ENCODE data around the gene HAPSTR1. TPM values are rescaled to one million over a fixed set of nuclear protein-coding genes. Genes with fewer than 3 reads are reported as not detected.
"Not testable (repeated sequence)": the region's sequence is repeated elsewhere in the genome, so short reads cannot be mapped to it uniquely, and the experiment has no call there.

HAPSTR1 gene
- total RNA-seq, 1 experiment from 2014 or later = 88.9 TPM

DNA sequence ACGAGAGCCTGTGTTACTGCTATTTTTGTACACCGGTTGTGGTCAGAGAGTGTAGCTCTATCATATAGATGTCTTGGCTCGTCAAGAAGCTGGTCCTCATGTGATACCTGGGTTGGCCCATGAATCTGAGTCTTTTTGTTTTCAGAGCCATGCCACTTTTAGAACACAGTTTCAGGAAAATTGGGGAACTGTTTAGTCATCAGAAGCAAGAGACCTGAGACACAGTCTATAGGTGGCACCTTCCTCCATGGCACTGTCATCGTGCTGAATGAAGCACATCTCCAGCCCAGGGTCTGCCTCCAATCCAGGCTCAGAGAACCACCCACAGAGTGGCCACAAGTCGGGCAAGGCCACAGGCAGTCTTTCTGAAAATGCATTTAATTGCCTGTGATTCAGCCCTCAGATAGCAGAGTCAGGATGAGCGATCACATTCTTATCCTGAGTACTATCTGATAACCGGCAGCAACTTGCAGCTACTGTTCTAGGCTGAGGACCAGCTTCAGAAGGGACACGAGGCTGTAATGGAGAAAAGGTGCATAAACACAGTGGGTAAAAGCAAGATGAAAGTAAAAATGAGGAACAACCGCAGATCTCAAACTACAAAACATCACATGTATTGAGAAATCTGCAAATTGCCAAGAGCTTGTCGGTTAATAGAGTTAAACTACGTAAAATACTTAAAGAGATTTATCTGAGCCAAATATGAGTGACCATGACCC is 14.2 kb upstream of the HAPSTR1 start:
- ChIA-PET CTCF (interaction anchor here (0.5 to 1.1 kb wide), 5 partner anchors 9 to 22 kb away, joined by 3 to 4 read pairs (median 3); no protein-coding TSS in a partner anchor), POLR2A (interaction anchor here (1.2 to 6.2 kb wide), 7 partner anchors 9 to 126 kb away, joined by 3 to 63 read pairs (median 9); partner anchors contain the start of gene HAPSTR1)
- Mint-ChIP-seq H3K27me3 (ENCODE audit: insufficient read depth, unreplicated experiment) (no peaks in the 10 kb centered on the region), H3K4me1 (ENCODE audit: insufficient read depth, unreplicated experiment) (peaks cover 26% of the 10 kb centered on the region), H3K9me3 (ENCODE audit: unreplicated experiment) (peaks cover 5% of the 10 kb centered on the region), H3K36me3 (ENCODE audit: insufficient read depth, unreplicated experiment) (peaks cover 13% of the 10 kb centered on the region), H3K4me3 (ENCODE audit: unreplicated experiment) (no peak overlapping the region), H3K27ac (ENCODE audit: low read depth, unreplicated experiment) (peak overlapping the region; percentile 32)
- DNase-seq (ENCODE audit: unreplicated experiment) = no peak
- BruUV-seq (replicated peaks) = no TSS peak
- intact Hi-C loops (cut with micrococcal nuclease) = no loop called here
- TF ChIP-seq, protein P1, sequence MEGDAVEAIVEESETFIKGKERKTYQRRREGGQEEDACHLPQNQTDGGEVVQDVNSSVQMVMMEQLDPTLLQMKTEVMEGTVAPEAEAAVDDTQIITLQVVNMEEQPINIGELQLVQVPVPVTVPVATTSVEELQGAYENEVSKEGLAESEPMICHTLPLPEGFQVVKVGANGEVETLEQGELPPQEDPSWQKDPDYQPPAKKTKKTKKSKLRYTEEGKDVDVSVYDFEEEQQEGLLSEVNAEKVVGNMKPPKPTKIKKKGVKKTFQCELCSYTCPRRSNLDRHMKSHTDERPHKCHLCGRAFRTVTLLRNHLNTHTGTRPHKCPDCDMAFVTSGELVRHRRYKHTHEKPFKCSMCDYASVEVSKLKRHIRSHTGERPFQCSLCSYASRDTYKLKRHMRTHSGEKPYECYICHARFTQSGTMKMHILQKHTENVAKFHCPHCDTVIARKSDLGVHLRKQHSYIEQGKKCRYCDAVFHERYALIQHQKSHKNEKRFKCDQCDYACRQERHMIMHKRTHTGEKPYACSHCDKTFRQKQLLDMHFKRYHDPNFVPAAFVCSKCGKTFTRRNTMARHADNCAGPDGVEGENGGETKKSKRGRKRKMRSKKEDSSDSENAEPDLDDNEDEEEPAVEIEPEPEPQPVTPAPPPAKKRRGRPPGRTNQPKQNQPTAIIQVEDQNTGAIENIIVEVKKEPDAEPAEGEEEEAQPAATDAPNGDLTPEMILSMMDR (IDR thresholded peaks at IDR 0.05; ENCODE audit: unreplicated experiment) = no peak

DNA sequence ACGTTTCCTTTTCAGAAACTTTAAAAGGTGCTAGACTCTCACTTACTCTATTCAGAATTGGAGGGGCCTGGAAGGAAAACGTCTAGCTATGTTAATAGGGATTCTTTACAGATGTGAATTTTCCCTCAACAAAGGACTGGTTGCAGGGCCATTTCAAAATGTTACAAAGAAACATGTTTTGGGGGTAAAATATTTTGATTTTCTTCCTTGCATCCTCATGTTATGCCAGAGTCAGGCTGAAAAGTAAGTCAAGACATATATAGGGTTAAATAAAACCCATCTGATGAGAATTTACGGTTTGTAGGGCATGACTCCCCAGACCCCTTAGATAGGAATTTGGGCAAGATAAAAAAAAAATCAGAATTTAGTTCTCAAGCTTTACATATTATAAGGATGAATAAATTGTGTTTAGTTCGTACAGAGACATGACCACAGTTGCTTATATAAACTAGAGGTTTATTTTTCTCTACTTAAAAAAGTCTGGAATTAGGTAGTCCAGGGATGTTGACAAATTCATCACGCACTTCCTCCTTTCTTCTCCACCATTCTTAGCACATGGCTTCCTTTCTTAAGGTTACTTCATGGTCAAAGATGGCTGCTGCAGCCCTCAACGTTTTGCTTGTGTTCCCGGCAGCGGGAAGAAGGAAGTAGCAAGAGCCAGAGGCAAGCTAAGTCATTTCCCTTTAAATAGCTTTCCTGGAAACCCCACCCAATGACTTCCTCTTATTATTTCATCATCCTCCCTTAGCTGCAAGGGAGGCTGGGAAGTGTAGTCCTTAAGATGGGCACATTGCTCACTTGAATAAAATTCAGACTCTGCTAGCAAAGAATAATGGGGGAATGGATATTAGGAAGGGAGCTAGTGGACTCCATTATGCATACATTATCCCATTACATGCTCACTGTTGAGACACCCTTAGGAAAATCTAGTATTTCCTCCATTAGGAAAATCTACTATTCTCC is 12.7 kb upstream of the HAPSTR1 start:
- H3K27me3 Mint-ChIP-seq (ENCODE audit: insufficient read depth, unreplicated experiment); H3K9me3 Mint-ChIP-seq (ENCODE audit: unreplicated experiment); intact Hi-C loops (cut with micrococcal nuclease); H3K4me3 Mint-ChIP-seq (ENCODE audit: unreplicated experiment): not testable (repeated sequence)
- BruUV-seq (replicated peaks) = TSS peak; percentile 99
- POLR2A ChIA-PET = interaction anchor here (0.5 to 6.2 kb wide), 8 partner anchors 10 to 1885 kb away, joined by 3 to 63 read pairs (median 8); partner anchors contain the start of gene HAPSTR1
- peak; percentile 93 for DNase-seq (ENCODE audit: unreplicated experiment)
- H3K36me3 Mint-ChIP-seq (ENCODE audit: insufficient read depth, unreplicated experiment) = peaks cover 13% of the 10 kb centered on the region
- peaks cover 16% of the 10 kb centered on the region for H3K4me1 Mint-ChIP-seq (ENCODE audit: insufficient read depth, unreplicated experiment)
- H3K27ac Mint-ChIP-seq (ENCODE audit: low read depth, unreplicated experiment) = peak overlapping the region; percentile 46
- CTCF ChIA-PET = interaction anchor here (0.7 to 1.2 kb wide), 4 partner anchors 9 to 70 kb away, joined by 3 to 4 read pairs (median 3); no protein-coding TSS in a partner anchor

DNA sequence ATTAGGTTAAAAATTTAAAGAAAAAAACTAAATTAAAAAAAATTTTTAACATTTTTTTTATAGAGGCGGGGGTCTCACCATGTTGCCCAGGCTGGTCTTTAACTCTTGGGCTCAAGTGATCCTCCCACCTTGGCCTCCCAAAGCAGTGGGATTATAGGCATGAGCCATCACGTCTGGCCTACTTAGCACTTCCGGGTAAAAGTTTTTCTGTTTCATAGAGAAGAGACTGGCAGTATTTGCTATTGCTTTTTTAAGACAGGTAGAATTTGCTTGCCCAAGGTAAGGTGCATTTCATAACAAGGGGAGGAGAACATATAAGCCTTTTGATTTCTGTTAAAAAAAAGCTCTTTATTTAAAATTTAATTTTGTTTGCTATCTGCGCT is 12.0 kb upstream of the HAPSTR1 start:
- CTCF ChIA-PET = interaction anchor here (0.7 to 1.2 kb wide), 4 partner anchors 10 to 71 kb away, joined by 3 to 4 read pairs (median 3); no protein-coding TSS in a partner anchor
- intact Hi-C loops (cut with micrococcal nuclease) = no loop called here
- Mint-ChIP-seq H3K9me3 (ENCODE audit: unreplicated experiment) (peaks cover 5% of the 10 kb centered on the region), H3K27ac (ENCODE audit: low read depth, unreplicated experiment) (no peak overlapping the region), H3K27me3 (ENCODE audit: insufficient read depth, unreplicated experiment) (no peaks in the 10 kb centered on the region), H3K4me3 (ENCODE audit: unreplicated experiment) (no peak overlapping the region), H3K36me3 (ENCODE audit: insufficient read depth, unreplicated experiment) (peaks cover 13% of the 10 kb centered on the region), H3K4me1 (ENCODE audit: insufficient read depth, unreplicated experiment) (peaks cover 16% of the 10 kb centered on the region)
- no peak for DNase-seq (ENCODE audit: unreplicated experiment)
- no TSS peak for BruUV-seq (replicated peaks)
- TF ChIP-seq, protein P1 (IDR thresholded peaks at IDR 0.05; ENCODE audit: unreplicated experiment) = no peak
- POLR2A ChIA-PET = interaction anchor here (0.5 to 6.2 kb wide), 4 partner anchors 11 to 1884 kb away, joined by 3 to 63 read pairs (median 14); partner anchors contain the start of gene HAPSTR1

DNA sequence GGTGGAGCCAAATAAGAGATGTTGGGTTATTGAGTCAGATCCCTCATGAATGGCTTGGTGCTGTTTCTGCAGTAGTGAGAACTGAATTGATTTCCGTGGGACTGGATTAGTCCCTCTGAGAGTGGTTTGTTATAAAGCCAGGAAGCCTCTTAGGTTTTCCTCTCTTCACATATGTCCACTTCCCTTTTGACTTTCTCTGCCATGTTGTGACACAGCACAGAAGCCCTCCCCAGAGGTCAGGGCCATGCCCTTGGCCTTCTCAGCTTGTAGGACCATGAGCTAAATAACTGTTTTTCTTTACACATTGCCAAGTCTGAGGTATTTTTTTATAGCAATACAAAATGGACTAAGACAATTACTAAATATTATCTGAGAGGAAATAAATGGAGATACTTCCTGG is 10.3 kb upstream of the HAPSTR1 start:
- H3K4me1 Mint-ChIP-seq (ENCODE audit: insufficient read depth, unreplicated experiment) = peaks cover 11% of the 10 kb centered on the region
- no peak overlapping the region for H3K4me3 Mint-ChIP-seq (ENCODE audit: unreplicated experiment)
- CTCF ChIA-PET = interaction anchor here (0.7 kb wide), 1 partner anchor 29 kb away, joined by 5 read pairs; no protein-coding TSS in a partner anchor
- TF ChIP-seq, protein P1 (IDR thresholded peaks at IDR 0.05; ENCODE audit: unreplicated experiment) = no peak
- no peaks in the 10 kb centered on the region for H3K27me3 Mint-ChIP-seq (ENCODE audit: insufficient read depth, unreplicated experiment)
- H3K9me3 Mint-ChIP-seq (ENCODE audit: unreplicated experiment) = peaks cover 5% of the 10 kb centered on the region
- H3K36me3 Mint-ChIP-seq (ENCODE audit: insufficient read depth, unreplicated experiment) = peaks cover 13% of the 10 kb centered on the region
- no TSS peak for BruUV-seq (replicated peaks)
- intact Hi-C loops (cut with micrococcal nuclease) = no loop called here
- H3K27ac Mint-ChIP-seq (ENCODE audit: low read depth, unreplicated experiment) = no peak overlapping the region
- no peak for DNase-seq (ENCODE audit: unreplicated experiment)
- POLR2A ChIA-PET = interaction anchor here (1.1 kb wide), 1 partner anchor 13 kb away, joined by 3 read pairs; no protein-coding TSS in a partner anchor
